Right ventricle myocardium inferior (tissue), 1 donor: Measurements from ENCODE around the gene FGF12. TPM values are rescaled to one million over a fixed set of nuclear protein-coding genes. Genes with fewer than 3 reads are reported as not detected.
"Not testable (repeated sequence)": the region's sequence is repeated elsewhere in the genome, so short reads cannot be mapped to it uniquely, and the experiment has no call there.

ENCODE experiments used
- ATAC-seq: fragments of 200-7000 bp; cut with Tn5 transposase; one replicate; pipeline ENCODE4 v1.9.1; 2020; ENCODE audit warnings: mild to moderate bottlenecking, moderate library complexity
- DNase-seq: peaks from one replicate; pipeline ENCODE4 v3.0.0; 2021; ENCODE audit errors: missing footprints
- intact Hi-C: fragments of 100-400 bp; cut with DNase I; formaldehyde crosslinking; loops from one replicate; pipeline ENCODE4 v1.11.0; 2022
- total RNA-seq: library from RNA; stranded (reverse); fragmentation: NEBNext Ultra II Directional; extraction: Animal tissue kit (Norgen Biotek cat#: 25700); gene quantifications from one replicate; pipeline ENCODE4 v1.2.1, GENCODE V29; 2021
- donor health status: DM: no; HTN: yes; CAD: no; lungs with severe emphysema.

FGF12 gene
- total RNA-seq, 1 donor from 2014 or later: 340 TPM

GRCh38 chr3:192620275-192620674, 107.1 kb downstream of the FGF12 start:
- intact Hi-C loops: no loop called here
- DNase-seq: no peak
- no peak for ATAC-seq

DNA sequence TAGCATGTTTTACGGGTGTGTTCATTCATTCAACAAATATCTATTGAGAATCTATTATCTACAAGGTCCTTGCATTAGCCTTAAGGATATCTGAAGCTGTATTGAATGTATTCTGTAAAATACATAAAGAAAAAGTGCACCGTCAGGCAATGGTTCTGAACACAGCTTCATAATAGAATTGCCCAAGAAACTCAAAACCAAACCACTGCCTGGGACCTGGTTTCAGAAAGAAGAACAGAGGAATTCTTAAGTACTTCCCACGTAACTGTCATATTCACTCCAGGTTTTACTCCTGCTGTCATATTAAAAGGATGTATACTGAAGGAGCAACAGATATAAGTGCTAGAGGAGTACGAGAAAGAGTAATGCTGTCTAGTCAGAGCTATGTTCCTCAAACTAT, 115.9 kb downstream of the FGF12 start:
- ATAC-seq (no peak), DNase-seq (no peak)
- intact Hi-C loops: no loop called here

- no peak for ATAC-seq
- no peak for DNase-seq
- intact Hi-C loops: no loop called here
Observed at GRCh38 chr3:192608726-192609600, 118.4 kb downstream of the FGF12 start.

GRCh38 chr3:192607798-192608197, 119.5 kb downstream of the FGF12 start:
- ATAC-seq: no peak
- intact Hi-C loops: no loop called here

GRCh38 chr3:192597913-192598312, 129.4 kb downstream of the FGF12 start:
- no peak for DNase-seq
- ATAC-seq: no peak
- intact Hi-C loops: no loop called here

More at GRCh38 chr3:192607798-192608197, 119.5 kb downstream of the FGF12 start:
- DNase-seq: no peak

DNA sequence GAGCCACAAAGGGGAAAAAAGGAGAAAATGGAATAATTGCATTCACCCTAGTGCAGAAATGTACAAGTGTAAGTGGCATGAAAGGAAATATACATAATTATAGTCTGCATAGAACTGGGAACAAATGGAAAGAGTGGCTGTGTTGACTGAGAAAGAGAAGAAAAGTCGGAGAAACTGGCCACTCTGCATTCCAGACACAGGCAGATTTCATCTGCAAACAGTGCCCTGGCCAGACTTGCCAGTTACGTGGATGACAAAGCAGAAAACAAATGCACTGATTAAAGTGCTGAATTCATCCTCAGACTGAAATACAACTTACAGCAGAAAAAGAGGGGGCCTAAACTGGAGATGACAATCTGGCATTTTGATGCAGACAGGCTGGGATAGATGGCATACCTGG, 129.8 kb downstream of the FGF12 start:
- DNase-seq (no peak), ATAC-seq (peak; percentile 32)
- intact Hi-C loops: no loop called here

DNA sequence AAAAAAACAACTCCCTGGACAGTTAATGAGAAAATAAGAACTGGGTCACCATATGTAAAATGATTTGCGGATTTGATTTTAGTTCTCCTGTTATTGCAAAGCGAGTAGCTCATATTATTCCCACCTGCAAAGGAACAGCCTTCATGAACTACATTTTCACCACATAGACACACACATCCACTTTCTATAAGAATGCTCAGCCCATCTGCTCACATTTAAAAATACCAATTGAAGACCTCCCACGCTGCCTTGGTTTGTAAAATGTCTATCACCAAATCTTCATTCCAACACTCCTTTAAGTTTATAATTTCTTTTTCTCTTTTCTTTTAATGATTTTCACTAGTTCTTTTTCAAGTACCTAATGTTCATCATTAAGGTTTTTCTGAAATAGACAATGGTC, 148.6 kb downstream of the FGF12 start:
- DNase-seq (no peak), ATAC-seq (no peak)
- intact Hi-C loops: no loop called here

- intact Hi-C loops: no loop called here
- ATAC-seq: peak; percentile 72
- no peak for DNase-seq
Observed at GRCh38 chr3:192577811-192578210, 149.5 kb downstream of the FGF12 start.

GRCh38 chr3:192577271-192577670, 150.1 kb downstream of the FGF12 start:
- ATAC-seq: peak; percentile 79
- no peak for DNase-seq
- intact Hi-C loops: no loop called here

DNA sequence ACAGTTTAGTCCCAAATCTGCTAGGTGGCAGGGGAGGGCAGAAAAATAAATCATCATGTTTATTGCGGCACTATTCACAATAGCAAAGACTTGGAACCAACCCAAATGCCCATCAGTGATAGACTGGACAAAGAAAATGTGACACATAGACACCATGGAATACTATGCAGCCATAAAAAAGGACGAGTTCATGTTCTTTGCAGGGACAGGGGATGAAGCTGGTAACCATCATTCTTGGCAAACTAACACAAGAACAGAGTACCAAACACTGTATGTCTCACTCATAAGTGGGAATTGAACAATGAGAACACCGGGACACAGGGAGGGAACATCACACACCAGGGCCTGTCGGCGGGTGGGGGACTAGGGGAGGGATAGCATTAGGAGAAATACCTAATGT, 150.6 kb downstream of the FGF12 start:
- ATAC-seq: peak; percentile 4
- DNase-seq, intact Hi-C loops: not testable (repeated sequence)

DNA sequence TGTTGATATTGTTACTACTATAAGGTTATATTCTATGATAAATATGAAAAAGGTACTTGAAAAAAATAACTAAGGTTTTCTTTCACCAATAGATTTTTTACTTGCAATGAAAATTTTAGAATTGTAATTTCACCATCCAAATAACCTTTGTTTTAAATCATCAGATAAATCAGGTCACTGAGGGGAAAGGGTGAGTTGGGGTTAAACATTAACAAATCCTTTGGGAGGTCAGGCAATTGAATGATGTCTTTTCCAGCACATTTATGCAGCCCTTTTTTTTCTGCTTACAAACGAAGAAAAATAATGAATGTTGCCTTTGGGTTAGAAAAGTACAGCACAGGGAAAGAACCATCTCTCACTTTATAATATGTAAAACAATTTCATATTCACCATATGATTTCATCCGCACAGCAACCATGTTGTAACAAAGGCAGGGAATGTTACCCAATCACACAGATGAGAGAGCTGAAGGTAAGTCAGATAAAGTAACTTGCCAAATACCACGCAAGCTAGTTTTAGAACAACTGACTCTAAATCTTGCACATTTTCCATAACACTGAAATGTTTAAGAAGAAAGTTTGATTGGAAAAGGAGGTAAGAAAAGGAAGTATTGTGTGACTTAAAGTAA, 151.3 kb downstream of the FGF12 start:
- DNase-seq (no peak), ATAC-seq (no peak)
- intact Hi-C loops: no loop called here

DNA sequence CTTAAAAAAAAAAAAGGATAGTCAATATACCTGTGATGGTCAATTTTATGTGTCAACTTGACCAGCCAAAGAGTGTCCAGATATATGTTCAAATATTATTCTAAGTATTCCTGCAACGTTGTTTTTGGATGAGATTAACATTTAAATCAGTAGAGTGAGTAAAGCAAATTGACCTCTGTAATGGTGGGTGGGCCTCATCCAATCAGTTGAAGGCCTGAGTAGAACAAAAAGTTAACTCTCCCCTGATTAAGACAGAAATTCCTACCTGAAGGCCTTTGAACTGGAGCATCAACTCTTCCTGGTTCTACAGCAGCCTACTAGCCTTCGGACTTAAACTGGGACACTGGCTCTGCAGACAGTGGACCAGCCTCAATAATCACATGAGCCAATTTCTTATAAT, 154.1 kb downstream of the FGF12 start:
- DNase-seq (no peak), ATAC-seq (no peak)
- intact Hi-C loops: no loop called here

DNA sequence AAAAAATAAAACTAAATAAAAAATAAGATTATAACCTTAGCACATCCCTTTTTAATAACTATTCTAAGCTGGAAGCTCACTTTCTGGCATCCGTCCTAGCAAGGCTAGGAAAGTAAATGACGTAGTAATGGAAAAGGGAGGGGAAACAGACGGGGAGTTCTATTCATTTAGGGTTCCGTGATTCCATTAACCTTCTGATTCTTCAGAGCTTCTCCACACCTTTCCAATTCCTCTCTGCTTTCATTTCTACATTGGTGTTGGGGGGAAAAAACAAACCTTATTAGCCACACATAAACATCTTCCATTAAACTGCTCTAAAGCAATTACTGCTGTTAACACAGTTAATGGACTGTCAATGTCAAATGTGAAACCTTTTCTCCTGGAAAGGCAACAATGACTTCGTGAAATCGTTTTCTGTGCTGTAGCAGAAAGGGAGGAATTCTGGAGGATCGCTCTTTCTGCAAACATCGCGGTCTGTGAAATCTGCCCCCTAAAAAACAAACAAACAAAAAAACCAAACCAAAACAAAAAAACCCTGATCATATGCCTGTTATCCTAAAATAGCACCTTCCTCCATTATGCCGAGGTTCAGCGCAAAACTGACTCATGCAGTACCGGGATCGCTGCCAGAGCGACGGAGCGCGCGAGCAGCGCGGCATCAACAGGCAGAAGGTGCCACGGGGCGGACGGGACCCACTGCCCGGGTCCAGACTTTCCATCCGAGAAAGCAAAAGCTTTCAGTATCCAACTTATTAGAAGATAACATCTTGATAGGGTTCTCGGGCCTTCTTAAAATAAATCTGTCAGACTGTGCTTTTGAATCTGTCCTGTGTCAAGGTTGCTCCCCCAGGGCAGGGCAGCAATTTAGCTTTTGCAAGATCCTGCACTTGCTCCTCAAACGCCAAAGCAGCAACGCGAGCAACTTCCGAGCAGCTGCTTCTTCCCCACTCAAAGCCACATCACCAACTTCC, 156.2 kb downstream of the FGF12 start:
- intact Hi-C loops: loop anchor here (2.0 kb wide), 2 partner anchors 66 to 156 kb away; partner anchors contain the start of gene FGF12
- ATAC-seq (peak; percentile 69), DNase-seq (peak; percentile 70)

- ATAC-seq (no peak), DNase-seq (no peak)
- intact Hi-C loops: loop anchor here (2.0 kb wide), 2 partner anchors 66 to 156 kb away; partner anchors contain the start of gene FGF12
Observed at GRCh38 chr3:192570315-192570714, 157.0 kb downstream of the FGF12 start.

DNA sequence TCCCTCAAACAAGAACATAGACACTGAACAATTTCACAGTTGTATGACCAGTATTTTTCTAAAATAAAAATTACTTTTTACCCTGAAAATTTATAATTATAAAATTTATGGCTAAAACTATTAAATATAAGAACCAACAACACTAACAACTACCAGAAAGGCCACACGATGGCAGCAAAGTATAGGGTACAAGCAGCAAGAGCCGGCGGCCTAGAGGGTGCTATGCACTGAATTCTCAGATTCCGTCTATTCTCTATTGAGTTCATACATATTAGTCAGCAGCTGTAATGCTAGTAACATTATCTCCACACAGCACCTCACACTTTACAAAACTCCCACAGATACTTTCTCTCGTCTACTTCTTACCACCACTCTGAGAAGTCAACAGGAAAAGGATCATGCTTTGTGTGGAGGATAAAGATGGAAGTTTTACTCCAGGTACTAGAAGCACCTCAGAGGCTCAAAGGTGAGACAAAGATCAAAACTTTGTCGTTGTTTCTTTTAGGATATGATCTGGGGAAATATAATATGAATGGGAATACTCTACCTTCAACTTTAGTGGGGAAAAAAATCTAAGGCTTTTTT, 160.5 kb downstream of the FGF12 start:
- intact Hi-C loops: loop anchor here (1.0 to 5.0 kb wide), 4 partner anchors 91 to 237 kb away; no protein-coding TSS in a partner anchor
- DNase-seq: peak; percentile 77
- peak; percentile 64 for ATAC-seq

GRCh38 chr3:192564611-192565010, 162.7 kb downstream of the FGF12 start:
- ATAC-seq (no peak), DNase-seq (no peak)
- intact Hi-C loops: loop anchor here (5.0 kb wide), 2 partner anchors 93 to 97 kb away; no protein-coding TSS in a partner anchor

- no peak for ATAC-seq
- intact Hi-C loops: no loop called here
- no peak for DNase-seq
Observed at GRCh38 chr3:192563417-192563816, 163.9 kb downstream of the FGF12 start.

- intact Hi-C loops: no loop called here
- DNase-seq: no peak
- no peak for ATAC-seq
Observed at GRCh38 chr3:192553707-192554106, 173.6 kb downstream of the FGF12 start.
